Activated naive CD4-positive, alpha-beta T cell treated with anti-CD3 and anti-CD28 coated beads, Interleukin-2, amount 50 U/mL, for 24 hours (primary cell): ENCODE measurements around the gene CACNA2D3.

Experiments used
- H3K27ac Mint-ChIP-seq: one replicate; pipeline ENCODE4 v1.8.0; 2021; ENCODE audit warnings: mild to moderate bottlenecking, mixed read lengths
- H3K27me3 Mint-ChIP-seq: one replicate; pipeline ENCODE4 v1.8.0; 2021; ENCODE audit warnings: mixed read lengths
- H3K36me3 Mint-ChIP-seq: one replicate; pipeline ENCODE4 v1.8.0; 2021; ENCODE audit warnings: mixed read lengths
- H3K4me1 Mint-ChIP-seq: one replicate; pipeline ENCODE4 v1.8.0; 2021; ENCODE audit warnings: mixed read lengths
- H3K4me3 Mint-ChIP-seq: one replicate; pipeline ENCODE4 v1.8.0; 2021; ENCODE audit warnings: mild to moderate bottlenecking, mixed read lengths
- H3K9me3 Mint-ChIP-seq: one replicate; pipeline ENCODE4 v1.8.0; 2021; ENCODE audit warnings: mixed read lengths

CACNA2D3 gene

DNA sequence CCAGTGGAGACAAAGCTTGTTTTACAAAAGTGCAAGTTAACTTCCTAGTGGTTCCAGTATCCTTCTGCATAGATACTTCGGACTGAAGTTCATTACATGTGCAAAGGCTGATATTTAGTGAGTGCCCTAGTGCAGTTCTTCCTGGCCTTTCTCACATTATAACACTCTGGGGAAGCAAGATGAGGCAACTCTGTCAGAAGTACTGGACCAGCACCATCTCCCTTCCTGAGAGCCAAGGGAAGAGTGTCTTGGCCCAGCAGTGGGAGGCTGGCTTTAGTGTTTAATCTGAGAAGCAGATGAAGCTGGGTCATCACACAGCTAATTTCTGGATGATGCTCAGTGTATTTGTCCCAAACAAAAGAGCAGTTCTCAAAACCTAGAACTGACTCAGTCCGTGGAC, 397.7 kb downstream of the CACNA2D3 start:
- Mint-ChIP-seq H3K4me3 (no peak overlapping the region), H3K36me3 (no peaks in the 10 kb centered on the region), H3K27ac (no peak overlapping the region)

GRCh38 chr3:54527521-54527920, 405.2 kb downstream of the CACNA2D3 start:
- Mint-ChIP-seq H3K36me3 (no peaks in the 10 kb centered on the region), H3K4me3 (no peak overlapping the region), H3K27me3 (no peaks in the 10 kb centered on the region), H3K27ac (no peak overlapping the region), H3K9me3 (peaks cover 28% of the 10 kb centered on the region), H3K4me1 (no peaks in the 10 kb centered on the region)

More for the DNA sequence above, 397.7 kb downstream of the CACNA2D3 start:
- Mint-ChIP-seq H3K4me1 (no peaks in the 10 kb centered on the region), H3K9me3 (peaks cover 20% of the 10 kb centered on the region), H3K27me3 (no peaks in the 10 kb centered on the region)

GRCh38 chr3:54527953-54528352, 405.6 kb downstream of the CACNA2D3 start:
- H3K4me1 Mint-ChIP-seq, result no peaks in the 10 kb centered on the region
- H3K27ac Mint-ChIP-seq, result no peak overlapping the region
- H3K4me3 Mint-ChIP-seq, result no peak overlapping the region
- H3K36me3 Mint-ChIP-seq, result no peaks in the 10 kb centered on the region
- H3K9me3 Mint-ChIP-seq, result peaks cover 26% of the 10 kb centered on the region
- no peaks in the 10 kb centered on the region for H3K27me3 Mint-ChIP-seq

DNA sequence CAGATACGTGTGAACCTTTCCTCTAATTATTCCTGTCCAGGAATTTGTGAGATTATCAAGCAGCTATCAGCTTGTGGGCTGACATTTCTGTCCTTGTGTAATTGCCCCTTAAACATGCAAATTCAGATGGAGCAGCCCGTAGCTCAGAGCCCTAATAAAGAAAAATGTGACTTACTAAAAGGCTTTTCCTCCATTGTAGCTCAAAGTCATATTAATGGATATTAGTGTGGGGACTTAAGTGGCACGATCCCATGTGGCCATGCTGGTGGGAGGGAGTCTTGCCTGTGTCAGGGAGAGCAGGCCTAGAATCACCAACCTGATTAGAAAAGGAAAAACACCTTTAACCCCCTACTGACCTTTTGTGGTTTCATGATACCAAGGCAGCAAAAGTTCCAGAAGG, 406.3 kb downstream of the CACNA2D3 start:
- Mint-ChIP-seq H3K9me3 (peaks cover 19% of the 10 kb centered on the region), H3K4me3 (no peak overlapping the region), H3K27ac (no peak overlapping the region), H3K36me3 (no peaks in the 10 kb centered on the region), H3K4me1 (no peaks in the 10 kb centered on the region), H3K27me3 (no peaks in the 10 kb centered on the region)

GRCh38 chr3:54530091-54530490, 407.7 kb downstream of the CACNA2D3 start:
- no peak overlapping the region for H3K27ac Mint-ChIP-seq
- H3K27me3 Mint-ChIP-seq, result no peaks in the 10 kb centered on the region
- H3K4me3 Mint-ChIP-seq, result no peak overlapping the region
- no peaks in the 10 kb centered on the region for H3K4me1 Mint-ChIP-seq
- H3K9me3 Mint-ChIP-seq, result peaks cover 8% of the 10 kb centered on the region
- H3K36me3 Mint-ChIP-seq, result no peaks in the 10 kb centered on the region

DNA sequence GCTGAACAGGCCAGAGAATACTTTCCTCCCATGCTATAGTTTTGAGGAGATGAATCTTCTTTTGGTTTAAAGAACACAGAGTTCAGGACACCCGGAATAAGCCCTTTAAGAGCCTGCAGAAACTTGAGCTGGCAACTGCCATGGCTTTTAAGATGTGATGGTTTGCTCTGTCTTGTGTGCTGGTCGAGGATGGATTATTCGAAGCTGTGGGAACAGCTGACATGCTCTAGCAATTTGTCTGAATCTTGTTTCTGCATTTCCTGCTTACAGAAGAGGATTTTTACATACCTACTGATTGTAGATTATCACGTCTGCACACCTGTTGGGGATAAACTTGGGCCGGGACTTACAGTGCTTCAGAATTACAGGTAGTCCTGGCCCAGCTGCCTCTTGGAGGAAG, 408.6 kb downstream of the CACNA2D3 start:
- no peaks in the 10 kb centered on the region for H3K27me3 Mint-ChIP-seq
- no peaks in the 10 kb centered on the region for H3K4me1 Mint-ChIP-seq
- no peaks in the 10 kb centered on the region for H3K36me3 Mint-ChIP-seq
- H3K9me3 Mint-ChIP-seq, result peaks cover 4% of the 10 kb centered on the region
- H3K4me3 Mint-ChIP-seq, result no peak overlapping the region
- H3K27ac Mint-ChIP-seq, result no peak overlapping the region

DNA sequence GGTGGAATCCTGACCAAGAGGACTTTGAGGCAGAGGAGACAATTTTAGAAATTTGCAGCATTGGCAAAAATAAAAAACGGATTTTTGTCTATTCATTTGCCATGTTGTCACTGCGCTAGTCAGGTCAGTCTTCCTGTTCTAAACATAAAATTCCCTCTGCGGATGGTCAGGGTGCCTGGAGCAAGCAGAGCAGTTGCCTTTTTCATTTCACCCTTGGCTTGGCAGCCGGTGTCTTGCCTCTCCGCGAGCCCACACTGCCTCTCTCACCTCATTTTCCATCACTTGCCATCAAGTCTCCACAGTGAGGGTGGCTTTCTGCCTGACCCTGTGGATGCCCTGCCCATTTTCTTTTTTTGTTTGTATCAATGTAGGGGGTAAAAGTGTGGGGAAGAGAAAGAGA, 409.4 kb downstream of the CACNA2D3 start:
- no peaks in the 10 kb centered on the region for H3K36me3 Mint-ChIP-seq
- no peak overlapping the region for H3K27ac Mint-ChIP-seq
- no peaks in the 10 kb centered on the region for H3K27me3 Mint-ChIP-seq
- H3K9me3 Mint-ChIP-seq, result no peaks in the 10 kb centered on the region
- H3K4me1 Mint-ChIP-seq, result no peaks in the 10 kb centered on the region
- no peak overlapping the region for H3K4me3 Mint-ChIP-seq

DNA sequence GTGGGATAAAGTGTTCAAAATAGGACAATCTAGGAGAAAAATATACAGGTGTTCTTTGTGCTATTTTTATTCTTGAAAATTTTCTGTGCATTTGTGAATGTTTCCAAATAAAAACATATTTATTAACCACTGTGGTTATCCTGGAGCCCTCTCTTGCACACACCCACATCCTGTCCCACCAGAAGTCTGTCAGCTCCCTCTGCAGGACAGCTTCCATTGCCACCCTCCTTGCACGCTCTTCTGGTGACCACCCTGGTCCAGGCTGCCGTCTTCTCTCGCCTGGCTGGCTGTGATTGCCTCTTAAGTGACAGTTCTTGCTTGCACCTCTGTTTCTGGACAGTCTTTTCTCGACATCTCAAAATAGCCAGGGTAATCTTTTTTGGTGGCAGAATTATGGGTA, 411.5 kb downstream of the CACNA2D3 start:
- H3K9me3 Mint-ChIP-seq, result no peaks in the 10 kb centered on the region
- no peaks in the 10 kb centered on the region for H3K4me1 Mint-ChIP-seq
- no peak overlapping the region for H3K4me3 Mint-ChIP-seq
- H3K36me3 Mint-ChIP-seq, result no peaks in the 10 kb centered on the region
- H3K27ac Mint-ChIP-seq, result no peak overlapping the region
- H3K27me3 Mint-ChIP-seq, result no peaks in the 10 kb centered on the region

GRCh38 chr3:54535619-54536018, 413.3 kb downstream of the CACNA2D3 start:
- no peak overlapping the region for H3K27ac Mint-ChIP-seq
- no peak overlapping the region for H3K4me3 Mint-ChIP-seq
- no peaks in the 10 kb centered on the region for H3K36me3 Mint-ChIP-seq
- no peaks in the 10 kb centered on the region for H3K4me1 Mint-ChIP-seq
- H3K9me3 Mint-ChIP-seq, result no peaks in the 10 kb centered on the region
- H3K27me3 Mint-ChIP-seq, result no peaks in the 10 kb centered on the region

DNA sequence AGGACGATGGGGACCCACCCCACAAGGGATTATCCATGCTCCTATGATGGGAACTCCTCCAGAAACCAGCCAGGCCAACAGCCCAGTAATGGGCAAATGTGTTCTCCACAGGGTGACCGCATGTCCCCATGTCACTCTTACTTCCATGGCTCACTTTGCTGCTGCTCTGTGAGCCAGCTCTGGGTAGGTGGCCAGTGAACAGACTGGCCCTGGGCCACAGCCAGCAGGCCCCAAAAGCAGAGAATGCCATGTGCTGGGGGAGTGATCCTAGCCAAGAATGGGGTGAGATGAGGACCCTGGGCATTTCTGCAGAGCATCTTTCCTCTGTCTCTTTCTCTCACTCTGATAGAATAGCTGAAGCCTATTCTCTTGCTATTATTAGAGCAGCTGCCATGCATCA, 414.1 kb downstream of the CACNA2D3 start:
- Mint-ChIP-seq H3K27me3 (no peaks in the 10 kb centered on the region), H3K4me1 (no peaks in the 10 kb centered on the region), H3K36me3 (no peaks in the 10 kb centered on the region), H3K4me3 (no peak overlapping the region), H3K9me3 (no peaks in the 10 kb centered on the region), H3K27ac (no peak overlapping the region)

GRCh38 chr3:54537506-54537905, 415.2 kb downstream of the CACNA2D3 start:
- Mint-ChIP-seq H3K36me3 (no peaks in the 10 kb centered on the region), H3K27ac (no peak overlapping the region), H3K4me1 (no peaks in the 10 kb centered on the region), H3K9me3 (no peaks in the 10 kb centered on the region), H3K4me3 (no peak overlapping the region), H3K27me3 (no peaks in the 10 kb centered on the region)

DNA sequence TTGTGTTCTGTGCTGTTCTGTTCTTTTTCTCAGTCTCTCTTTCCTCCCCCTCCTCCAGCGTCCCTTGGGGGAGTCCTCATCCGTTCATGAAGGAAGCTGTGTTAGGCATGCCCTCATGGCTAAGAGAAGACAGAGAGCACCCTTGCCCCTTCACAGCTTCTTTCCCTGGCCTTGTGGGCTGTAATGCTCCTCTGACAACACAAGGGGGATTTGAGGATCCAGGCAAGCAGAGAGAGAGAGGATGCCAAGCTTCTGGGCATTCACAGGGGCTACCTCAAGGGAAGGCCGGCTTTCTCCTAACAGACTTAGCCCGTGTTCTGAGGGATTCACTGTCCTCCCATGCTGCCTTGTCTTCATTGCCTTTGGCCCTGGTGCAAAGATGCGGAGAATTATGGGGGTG, 416.0 kb downstream of the CACNA2D3 start:
- Mint-ChIP-seq H3K27ac (no peak overlapping the region), H3K36me3 (no peaks in the 10 kb centered on the region), H3K27me3 (no peaks in the 10 kb centered on the region), H3K9me3 (no peaks in the 10 kb centered on the region), H3K4me1 (no peaks in the 10 kb centered on the region), H3K4me3 (no peak overlapping the region)

GRCh38 chr3:54541369-54541768, 419.0 kb downstream of the CACNA2D3 start:
- Mint-ChIP-seq H3K27ac (no peak overlapping the region), H3K4me3 (no peak overlapping the region), H3K27me3 (no peaks in the 10 kb centered on the region), H3K9me3 (no peaks in the 10 kb centered on the region), H3K4me1 (no peaks in the 10 kb centered on the region), H3K36me3 (no peaks in the 10 kb centered on the region)

DNA sequence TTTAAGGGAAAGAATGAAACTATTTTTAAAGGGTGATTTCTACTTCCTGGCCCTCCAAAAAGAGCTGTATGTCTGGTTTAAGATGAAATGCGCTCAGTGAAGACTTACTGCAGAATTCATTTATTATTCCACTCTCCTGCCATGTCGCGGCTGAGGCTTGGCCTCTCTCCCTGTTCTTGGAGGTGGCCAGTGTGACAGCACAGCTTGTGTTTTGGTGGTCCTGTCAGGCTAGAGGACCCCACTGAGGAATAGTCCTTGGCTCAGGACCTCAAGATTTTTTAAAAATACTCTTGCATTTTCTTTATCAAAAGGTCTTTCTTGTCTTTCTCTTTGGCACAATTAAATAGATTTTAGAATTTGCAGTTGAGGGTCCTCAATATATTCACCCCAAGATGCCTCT, 421.1 kb downstream of the CACNA2D3 start:
- Mint-ChIP-seq H3K27ac (no peak overlapping the region), H3K36me3 (no peaks in the 10 kb centered on the region), H3K9me3 (no peaks in the 10 kb centered on the region), H3K4me1 (no peaks in the 10 kb centered on the region), H3K4me3 (no peak overlapping the region), H3K27me3 (no peaks in the 10 kb centered on the region)

GRCh38 chr3:54547051-54547450, 424.7 kb downstream of the CACNA2D3 start:
- Mint-ChIP-seq H3K27ac (no peak overlapping the region), H3K27me3 (no peaks in the 10 kb centered on the region), H3K4me3 (no peak overlapping the region), H3K4me1 (no peaks in the 10 kb centered on the region), H3K36me3 (no peaks in the 10 kb centered on the region), H3K9me3 (no peaks in the 10 kb centered on the region)

- no peaks in the 10 kb centered on the region for H3K9me3 Mint-ChIP-seq
- no peaks in the 10 kb centered on the region for H3K4me1 Mint-ChIP-seq
- no peak overlapping the region for H3K4me3 Mint-ChIP-seq
- no peaks in the 10 kb centered on the region for H3K27me3 Mint-ChIP-seq
- no peaks in the 10 kb centered on the region for H3K36me3 Mint-ChIP-seq
- H3K27ac Mint-ChIP-seq, result no peak overlapping the region
These were observed 425.5 kb downstream of the CACNA2D3 start for GRCh38 chr3:54547846-54548245.

GRCh38 chr3:54549607-54550220, 427.4 kb downstream of the CACNA2D3 start:
- H3K36me3 Mint-ChIP-seq, result no peaks in the 10 kb centered on the region
- H3K4me1 Mint-ChIP-seq, result no peaks in the 10 kb centered on the region
- H3K27ac Mint-ChIP-seq, result no peak overlapping the region
- H3K27me3 Mint-ChIP-seq, result no peaks in the 10 kb centered on the region
- no peaks in the 10 kb centered on the region for H3K9me3 Mint-ChIP-seq
- H3K4me3 Mint-ChIP-seq, result no peak overlapping the region
